Adrenal gland (tissue), 5 donors: Measurements from ENCODE around the gene SCYGR3.

ENCODE experiments used
- CTCF ChIP-seq, 6 experiments: fragments of 450-650 bp in 4 of 6; fragments of 200-600 bp in 2 of 6; sonication (generic) in 1 of 6; IDR thresholded peaks; 1 replicate in 5 of 6; 2 replicates in 1 of 6; pipeline versions ENCODE4 v1.5.1 to v1.8.0; 2016 to 2021; ENCODE audit warnings: antibody characterized with exemption in 6 of 6, mild to moderate bottlenecking in 2 of 6, moderate library complexity in 1 of 6
- POLR2A ChIP-seq, 2 donors: fragments of 450-650 bp; IDR thresholded peaks; one replicate each; pipeline ENCODE4 v1.6.1; 2017; ENCODE audit warnings: antibody characterized with exemption in 2 of 2, mild to moderate bottlenecking in 2 of 2, moderate library complexity in 1 of 2
- donor health status: DM: no; HTN: no; CAD: no.

DNA sequence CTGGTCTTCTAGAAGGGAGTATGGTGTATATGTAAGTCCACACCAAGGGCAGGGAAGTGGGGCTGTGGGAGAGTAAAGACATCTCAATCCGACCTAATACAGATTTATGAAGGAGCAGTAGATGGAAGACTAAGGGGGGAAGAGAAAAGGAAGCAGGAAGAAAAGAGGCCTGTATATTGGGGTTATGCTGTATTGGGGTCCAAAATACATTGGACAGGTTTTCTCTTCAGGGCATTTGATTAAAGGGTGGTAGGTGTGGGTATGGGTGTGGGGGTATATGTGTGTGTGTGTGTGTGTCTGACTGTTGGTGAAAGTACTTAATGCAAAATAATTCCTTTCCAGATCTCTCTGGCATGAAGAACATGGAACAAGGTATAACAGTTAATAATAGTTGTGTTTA lies 49.6 kb downstream of the SCYGR3 start:
- TF ChIP-seq POLR2A (IDR thresholded peaks at IDR 0.05), result no peak
- TF ChIP-seq CTCF (IDR thresholded peaks at IDR 0.05), result no peak
